AML-193 (cell line): ENCODE measurements around the gene UBE3D.
"Not testable (repeated sequence)": the region's sequence is repeated elsewhere in the genome, so short reads cannot be mapped to it uniquely, and the experiment has no call there.

ENCODE experiments used
- DNase-seq, 2 experiments: peaks; one replicate each; lab custom pipeline; 2025; lab: John Stamatoyannopoulos, UW

Gene UBE3D

DNA sequence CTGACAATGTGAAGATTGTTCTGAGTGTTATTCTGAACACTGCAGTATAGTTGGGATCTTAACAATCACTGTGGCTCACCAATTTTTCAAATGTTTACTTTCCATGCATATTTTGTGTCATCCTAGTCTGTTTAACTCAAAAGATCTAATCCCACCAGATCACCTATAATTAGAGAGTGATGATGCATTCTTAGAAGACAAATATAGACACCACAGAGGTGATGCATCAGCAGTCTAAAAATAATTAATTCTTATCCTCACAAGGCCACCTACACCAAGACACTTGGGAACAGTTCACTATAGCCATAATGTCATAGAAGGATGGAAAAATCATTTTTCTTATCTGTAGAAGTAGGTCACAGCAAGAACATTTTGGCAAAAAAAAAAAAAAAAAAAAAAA is 154.8 kb downstream of the UBE3D start:
- DNase-seq: no peak

DNA sequence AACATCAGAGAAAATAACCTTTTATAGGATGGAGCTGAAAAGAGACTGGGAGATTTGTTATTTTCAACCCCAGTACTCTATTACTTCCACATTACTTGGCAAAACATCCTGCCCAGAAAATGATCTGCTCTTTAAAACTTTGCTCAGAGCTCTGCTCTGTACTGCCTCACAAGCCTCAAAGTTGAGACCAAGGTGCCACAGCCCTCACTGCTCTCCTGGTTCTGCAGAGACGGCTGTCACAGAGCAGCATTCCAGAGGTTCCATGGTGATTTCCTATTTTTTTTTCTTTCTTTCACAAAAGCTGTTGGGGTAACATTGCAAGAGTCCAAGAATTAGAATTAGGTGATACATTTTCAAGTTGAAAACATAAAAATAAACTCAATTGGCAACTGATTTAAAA is 155.2 kb downstream of the UBE3D start:
- DNase-seq: no peak

DNA sequence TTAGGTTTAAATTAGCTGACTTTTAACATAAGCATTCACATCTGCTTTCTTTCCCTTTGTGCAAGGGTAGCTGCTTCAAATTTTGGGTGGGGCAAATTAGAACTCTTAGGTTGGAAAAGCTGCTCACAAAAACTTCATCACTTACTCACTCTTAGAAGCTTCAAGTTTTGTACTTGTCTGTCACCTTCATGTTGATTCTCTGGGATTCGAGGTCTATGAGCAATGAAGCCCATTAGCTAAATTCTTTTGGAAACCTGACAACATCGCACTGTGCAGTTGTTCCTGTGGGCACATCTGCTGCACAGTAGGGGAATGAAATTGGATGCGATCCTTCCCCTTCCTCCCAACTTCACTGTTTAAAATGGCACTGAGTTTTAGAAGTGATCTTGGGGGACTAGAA is 156.1 kb downstream of the UBE3D start:
- DNase-seq: no peak

DNA sequence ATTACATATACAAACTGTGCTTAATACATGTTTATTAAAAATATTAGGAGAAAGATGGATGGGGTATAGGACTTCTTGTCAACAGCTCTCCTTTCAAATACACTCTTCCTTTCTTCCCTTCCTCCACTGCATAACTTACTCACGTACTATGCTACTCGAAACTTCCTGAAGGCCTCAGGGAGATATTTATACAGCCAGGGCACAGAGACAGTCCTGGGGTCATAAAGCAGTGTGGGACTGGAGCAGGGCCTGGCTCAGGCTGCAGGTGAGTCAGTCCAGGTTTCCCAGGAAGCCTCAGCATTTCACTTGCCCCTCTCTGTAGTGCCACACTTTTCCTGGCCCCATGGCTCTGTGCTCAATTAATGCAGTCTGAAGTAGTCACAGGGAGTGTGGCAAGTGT is 157.0 kb downstream of the UBE3D start:
- DNase-seq: no peak

DNA sequence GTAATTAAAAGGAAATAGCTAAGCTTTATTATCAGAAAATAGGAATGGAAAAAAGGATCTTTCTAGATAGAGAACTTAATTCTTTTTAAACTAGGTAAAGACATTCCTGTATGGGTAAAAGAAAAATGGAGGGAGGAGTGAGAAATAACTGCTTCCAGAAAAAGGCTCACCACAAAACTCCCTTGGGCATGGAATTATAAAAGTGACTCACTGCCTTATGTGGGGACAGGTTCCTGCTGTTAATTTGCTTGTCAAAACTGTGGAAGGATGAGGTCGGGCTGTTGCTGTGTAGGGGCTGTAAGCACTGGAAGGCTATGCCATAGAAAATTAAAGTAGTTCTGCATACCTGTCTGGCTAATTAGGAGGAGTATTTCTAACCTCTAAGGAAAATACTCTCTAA is 158.7 kb downstream of the UBE3D start:
- no peak for DNase-seq

DNA sequence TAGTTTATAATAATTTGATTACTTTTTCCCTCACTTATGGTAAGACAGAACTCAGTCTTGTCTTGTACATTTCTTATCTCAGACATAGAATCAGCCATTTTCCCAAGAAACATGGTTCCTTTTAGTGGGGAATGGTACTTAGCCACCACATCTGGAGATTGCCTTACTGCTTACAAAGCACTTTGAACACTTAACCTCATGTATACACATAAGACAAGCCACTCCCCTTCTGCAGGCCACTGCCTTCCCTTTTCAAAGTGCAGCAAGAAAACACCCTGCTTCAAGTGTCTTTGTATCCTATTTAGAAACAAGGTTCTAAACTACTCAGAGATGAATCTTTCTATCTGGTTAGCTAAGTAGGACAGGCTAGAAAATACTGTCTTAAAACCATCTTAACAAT is 159.2 kb downstream of the UBE3D start:
- no peak for DNase-seq

- DNase-seq: no peak
Measured at GRCh38 chr6:82904860-82905259, 160.8 kb downstream of the UBE3D start.

DNA sequence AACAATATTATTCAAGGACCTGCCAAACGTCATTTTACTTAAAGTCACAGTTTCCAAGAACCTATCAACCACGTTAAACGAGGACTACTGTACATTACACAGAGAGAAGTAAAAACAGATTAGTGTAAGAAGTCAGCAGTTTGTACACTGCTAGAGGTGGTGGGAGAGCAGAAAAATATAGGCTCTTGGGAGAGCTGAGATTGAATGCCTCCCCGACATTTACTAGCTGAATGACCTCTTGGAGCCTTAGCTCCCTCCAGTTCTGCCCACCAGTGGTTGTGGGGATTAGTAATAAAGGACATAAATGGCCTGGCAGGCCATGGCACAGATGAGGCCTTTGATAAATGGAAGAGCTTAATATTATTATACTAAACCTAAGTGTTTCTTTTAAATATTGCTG is 161.4 kb downstream of the UBE3D start:
- no peak for DNase-seq

- DNase-seq: no peak
Measured at GRCh38 chr6:82902290-82902689, 163.4 kb downstream of the UBE3D start.

DNA sequence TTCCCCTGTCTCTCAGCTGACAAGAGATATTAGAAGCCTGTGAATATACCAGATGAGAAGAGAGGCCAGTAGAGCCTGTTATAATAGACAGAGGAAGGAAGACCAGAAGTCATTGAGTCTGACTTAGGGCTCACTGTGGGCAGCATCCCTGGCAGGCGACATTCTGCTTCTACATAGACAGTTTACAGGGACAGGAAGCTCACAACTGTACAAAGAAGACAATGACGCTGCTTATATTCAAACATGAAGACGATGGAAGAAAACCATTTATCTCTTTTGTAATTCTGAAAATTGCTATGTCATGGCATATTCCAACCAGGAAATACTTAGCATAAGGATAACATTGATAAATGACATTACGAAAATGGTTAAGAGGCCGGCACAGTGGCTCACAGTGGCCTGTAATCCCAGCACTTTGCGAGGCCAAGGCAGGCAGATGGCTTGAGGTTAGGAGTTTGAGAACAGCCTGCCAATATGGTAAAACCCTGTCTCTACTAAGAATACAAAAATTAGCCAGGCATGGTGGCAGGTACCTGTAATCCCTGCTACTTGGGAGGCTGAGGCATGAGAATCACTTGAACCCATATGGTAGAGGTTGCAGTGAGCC is 170.9 kb downstream of the UBE3D start:
- no peak for DNase-seq

GRCh38 chr6:82893889-82894652 is 171.6 kb downstream of the UBE3D start:
- DNase-seq: no peak

DNA sequence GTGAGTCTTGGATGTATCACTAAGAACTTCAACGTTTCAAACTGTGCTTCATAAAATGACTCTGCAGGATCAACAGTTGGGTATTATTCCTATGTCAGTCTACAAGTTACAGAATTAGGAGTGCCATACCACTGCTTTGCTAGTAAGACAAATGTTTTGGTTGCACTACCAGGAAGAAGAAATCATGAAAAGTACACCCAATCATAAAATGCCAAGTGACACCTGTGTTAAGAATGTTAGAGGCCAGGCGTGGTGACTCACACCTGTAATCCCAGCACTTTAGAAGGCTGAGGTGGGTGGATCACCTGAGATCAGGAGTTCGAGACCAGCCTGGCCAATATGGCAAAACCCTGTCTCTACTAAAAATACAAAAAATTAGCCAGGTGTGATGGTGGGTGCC is 174.1 kb downstream of the UBE3D start:
- DNase-seq: not testable (repeated sequence)

- no peak for DNase-seq
Measured at GRCh38 chr6:82891076-82891475, 174.6 kb downstream of the UBE3D start.

- no peak for DNase-seq
Measured at GRCh38 chr6:82890240-82890639, 175.4 kb downstream of the UBE3D start.

DNA sequence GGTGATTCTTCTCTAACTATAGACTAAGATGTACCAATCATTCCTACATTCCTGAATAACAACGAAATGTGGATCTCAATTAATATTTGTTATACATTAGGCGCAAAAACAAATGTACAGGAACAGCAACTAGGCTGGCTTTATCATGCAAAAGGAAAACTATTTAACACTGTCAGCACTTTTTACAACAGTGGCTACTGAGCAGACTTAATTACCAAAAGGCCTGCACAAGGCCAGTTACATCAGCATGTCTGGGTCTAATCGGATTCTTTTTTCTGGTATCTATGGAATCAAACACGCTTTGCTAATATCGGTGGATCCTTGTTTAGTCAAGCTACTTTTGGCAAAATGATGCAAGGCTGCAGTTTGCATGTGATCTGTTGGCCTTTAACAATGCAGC is 176.5 kb downstream of the UBE3D start:
- DNase-seq: no peak

DNA sequence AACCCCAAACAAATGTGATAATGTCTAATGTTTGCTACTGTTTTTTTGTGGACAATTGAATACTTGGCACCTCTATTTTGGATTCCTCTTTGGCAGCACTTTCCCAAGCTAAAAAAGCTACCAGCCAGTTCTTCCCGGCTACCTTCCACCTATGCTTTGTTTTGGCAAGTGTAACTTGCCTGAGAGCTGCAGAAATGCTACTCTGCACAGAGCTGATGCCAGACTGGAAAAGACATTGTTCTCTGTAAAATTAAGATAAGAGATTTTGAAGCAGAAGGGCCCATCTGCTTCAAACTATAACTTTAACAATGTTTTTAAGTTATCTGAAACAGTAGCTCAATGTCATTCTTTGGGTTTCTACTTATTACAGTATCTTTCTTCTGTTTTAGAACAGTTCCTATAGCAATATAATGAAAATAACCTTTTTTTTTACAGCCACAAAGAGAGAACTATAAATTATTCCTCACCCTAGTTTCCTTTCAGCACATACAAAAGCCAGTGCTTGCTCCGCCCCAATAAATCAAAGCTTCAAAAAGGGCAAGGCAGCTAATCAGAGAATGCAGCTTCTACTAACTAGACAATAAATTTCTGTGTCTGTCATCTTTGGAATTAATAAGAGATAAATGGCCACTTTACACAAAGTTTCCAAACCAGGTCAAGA is 183.1 kb downstream of the UBE3D start:
- DNase-seq: no peak

DNA sequence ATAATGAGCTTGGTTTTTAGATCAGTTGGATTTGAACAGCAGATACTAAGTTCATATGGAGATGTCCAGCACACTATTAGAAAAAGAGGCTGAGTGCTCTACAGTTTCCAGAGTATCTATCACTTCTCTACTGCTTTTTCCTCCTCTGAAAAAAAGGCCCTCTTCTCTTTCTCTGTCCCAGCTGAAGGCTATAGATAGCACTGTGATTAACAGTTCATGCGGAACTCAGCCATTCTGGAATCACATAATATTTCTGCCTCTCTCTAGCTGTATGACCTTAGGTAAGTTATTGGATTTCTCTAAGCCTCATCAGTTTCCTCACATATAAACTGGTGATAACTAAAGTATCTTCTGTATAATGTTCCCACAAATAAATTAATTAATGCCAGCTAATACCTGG is 184.1 kb downstream of the UBE3D start:
- DNase-seq: no peak

DNA sequence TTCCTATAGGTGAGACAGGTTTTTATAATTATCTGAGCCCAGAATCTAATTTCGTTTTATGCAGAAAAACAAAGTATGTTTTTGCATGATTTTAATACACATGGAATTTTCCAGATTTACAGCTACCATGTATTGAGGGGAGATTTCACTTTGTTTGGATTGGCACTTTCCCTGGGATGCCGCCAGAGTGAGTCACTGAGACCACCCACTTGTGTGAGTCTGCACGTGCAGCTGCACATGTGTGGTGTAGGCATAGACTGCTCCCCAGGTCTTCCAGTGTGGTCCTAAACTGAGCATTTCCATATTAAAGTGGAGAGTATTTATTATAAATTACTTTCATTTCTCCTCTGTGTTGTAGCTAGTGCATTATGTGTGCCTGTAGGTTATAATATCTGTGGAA is 186.8 kb downstream of the UBE3D start:
- no peak for DNase-seq

DNA sequence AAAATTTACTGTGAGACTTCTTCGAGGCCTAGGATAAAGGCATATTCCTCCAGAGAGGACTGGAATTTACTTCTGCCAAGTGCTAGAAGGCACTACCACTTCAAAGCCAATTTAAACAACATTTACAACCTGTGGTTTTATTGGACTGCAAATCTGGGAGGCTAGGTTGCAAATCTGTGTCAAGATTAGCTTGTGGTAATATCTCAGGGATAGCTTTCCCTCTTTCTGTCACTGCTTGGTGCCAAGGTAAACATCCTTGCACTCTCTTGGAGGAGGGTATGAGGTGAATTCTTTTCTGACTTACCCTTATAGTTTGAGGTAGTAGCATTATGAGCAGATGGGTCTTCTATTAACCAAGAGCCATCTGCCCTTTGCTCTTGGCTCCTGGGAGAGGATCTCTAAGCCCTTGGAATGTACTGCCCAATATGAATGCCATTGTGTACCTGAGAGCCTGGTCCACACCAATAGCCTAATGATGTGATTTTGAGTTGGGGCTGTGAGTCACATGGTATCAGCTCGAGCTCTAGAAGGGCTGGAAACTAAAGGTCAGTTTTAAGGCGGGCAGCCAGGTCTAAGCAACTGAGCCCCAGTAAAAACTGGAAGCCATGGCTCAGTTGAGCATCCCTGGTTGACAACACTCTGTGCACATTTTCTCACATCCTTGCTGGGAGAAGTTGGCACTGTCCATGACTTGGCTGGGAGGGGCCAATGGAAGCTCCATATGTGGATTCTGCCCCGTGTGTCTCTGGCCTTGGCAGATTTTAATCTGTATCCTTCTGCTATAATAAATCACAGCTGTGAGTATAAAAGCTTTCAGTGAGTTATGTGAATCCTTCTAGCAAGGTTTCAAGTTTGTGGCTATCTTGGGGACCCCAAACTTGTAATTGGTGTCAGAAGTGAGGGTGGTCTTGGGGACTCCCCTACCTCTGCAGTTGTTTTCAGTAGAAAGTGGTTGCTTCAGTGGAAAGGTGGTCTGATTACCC is 188.1 kb downstream of the UBE3D start:
- no peak for DNase-seq

DNA sequence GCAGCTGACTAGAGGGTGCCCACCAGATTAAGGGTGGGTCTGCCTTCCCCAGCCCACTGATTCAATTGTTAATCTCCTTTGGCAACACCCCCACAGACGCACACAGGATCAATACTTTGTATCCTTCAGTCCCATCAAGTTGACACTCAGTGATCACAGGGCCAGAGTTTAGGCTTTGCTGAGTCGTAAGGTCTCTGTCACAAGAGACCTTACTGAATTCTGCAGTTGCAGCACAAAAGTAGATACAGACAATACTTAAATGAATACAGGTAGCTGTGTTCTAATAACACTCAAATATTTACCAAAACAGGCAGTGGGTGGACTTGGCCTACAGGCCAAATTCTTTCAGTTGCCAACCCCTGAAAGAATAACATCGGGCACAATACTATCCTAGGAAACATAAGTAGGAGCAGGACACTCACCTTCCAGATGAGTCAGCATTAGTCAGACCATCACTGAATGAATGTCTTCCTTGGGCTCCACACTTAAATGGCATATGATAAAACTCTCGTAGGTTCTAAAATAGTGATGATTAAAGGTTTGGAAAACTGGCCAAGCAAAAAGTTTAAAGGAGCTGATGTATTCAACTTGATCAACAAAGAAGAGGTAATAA is 190.0 kb downstream of the UBE3D start:
- DNase-seq: no peak

- DNase-seq: no peak
Measured at GRCh38 chr6:82874867-82875266, 190.8 kb downstream of the UBE3D start.

GRCh38 chr6:82872185-82872584 is 193.5 kb downstream of the UBE3D start:
- no peak for DNase-seq
